HG02981 (cell line): Measurements from ENCODE around the gene DNHD1.

Source experiments
- ATAC-seq: cut with Tn5 transposase; IDR thresholded peaks from one replicate; pipeline ENCODE4 v1.9.1; 2021; ENCODE audit warnings: mild to moderate bottlenecking, moderate library complexity; ENCODE audit not compliant: unreplicated experiment

Gene DNHD1

GRCh38 chr11:6587360-6587953 lies 90.4 kb downstream of the DNHD1 start:
- ATAC-seq, result no peak

- no peak for ATAC-seq
These were observed 90.9 kb downstream of the DNHD1 start for GRCh38 chr11:6588018-6588417.

GRCh38 chr11:6594142-6594768 lies 97.2 kb downstream of the DNHD1 start:
- ATAC-seq, result no peak

GRCh38 chr11:6596239-6596877 lies 99.3 kb downstream of the DNHD1 start:
- ATAC-seq, result no peak

GRCh38 chr11:6598555-6598954 lies 101.5 kb downstream of the DNHD1 start:
- ATAC-seq, result no peak

- no peak for ATAC-seq
These were observed 102.4 kb downstream of the DNHD1 start for GRCh38 chr11:6599449-6599848.

- no peak for ATAC-seq
These were observed 102.9 kb downstream of the DNHD1 start for GRCh38 chr11:6599881-6600390.

- ATAC-seq, result no peak
These were observed 104.0 kb downstream of the DNHD1 start for GRCh38 chr11:6601041-6601461.

- ATAC-seq, result no peak
These were observed 105.2 kb downstream of the DNHD1 start for GRCh38 chr11:6602096-6602940.

GRCh38 chr11:6603287-6604080 lies 106.4 kb downstream of the DNHD1 start, which contains the start of the genes ILK and RRP8:
Gene ILK (plus strand): TSS chr11:6603774. CDS start chr11:6604272, 498 bp downstream.
Gene RRP8 (minus strand): TSS chr11:6603616. CDS start chr11:6603502, 114 bp downstream.
- peak; percentile 70 for ATAC-seq

GRCh38 chr11:6604081-6604626 lies 107.1 kb downstream of the DNHD1 start:
- ATAC-seq, result peak; percentile 34

- no peak for ATAC-seq
These were observed 107.7 kb downstream of the DNHD1 start for GRCh38 chr11:6604790-6605189.

- peak; percentile 50 for ATAC-seq
These were observed 109.5 kb downstream of the DNHD1 start for GRCh38 chr11:6606471-6607189.

GRCh38 chr11:6607190-6607795 lies 110.2 kb downstream of the DNHD1 start:
- ATAC-seq, result no peak

GRCh38 chr11:6608011-6608410 lies 110.9 kb downstream of the DNHD1 start:
- no peak for ATAC-seq

- ATAC-seq, result no peak
These were observed 111.8 kb downstream of the DNHD1 start for GRCh38 chr11:6608726-6609501.

GRCh38 chr11:6609502-6610015 lies 112.5 kb downstream of the DNHD1 start:
- ATAC-seq, result no peak

GRCh38 chr11:6610591-6610990 lies 113.5 kb downstream of the DNHD1 start:
- ATAC-seq, result no peak
